DMS53 treated with DMSO at 0.1 percent for 48 hours (cell line): Measurements from ENCODE around the gene BTBD2.

ENCODE experiments used
- DNase-seq: peaks from one replicate; lab custom pipeline; 2025; ENCODE audit not compliant: unreplicated experiment; lab: John Stamatoyannopoulos, UW

BTBD2 gene

DNA sequence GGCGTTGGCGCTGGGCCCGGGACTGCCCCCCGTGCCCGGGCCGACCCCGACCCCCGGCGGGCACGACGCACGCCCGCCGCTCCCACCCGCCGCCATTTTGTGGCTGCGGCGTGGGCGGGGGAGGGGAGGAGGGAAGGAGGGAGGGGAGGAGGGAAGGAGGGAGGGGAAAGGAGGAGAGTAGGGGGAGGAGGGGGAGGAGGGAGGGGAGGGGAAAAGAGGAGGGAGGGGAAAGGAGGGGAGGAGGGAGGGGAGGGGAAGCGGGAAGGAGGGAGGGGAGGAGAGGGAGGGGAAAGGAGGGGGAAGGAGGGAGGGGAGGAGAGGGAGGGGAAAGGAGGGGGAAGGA is at the start of gene BTBD2:
TSS of gene BTBD2 (minus strand) at position 107 of the 343 bp plus-strand sequence. CDS start at position 96, 11 bp downstream.
- DNase-seq, result no peak

DNA sequence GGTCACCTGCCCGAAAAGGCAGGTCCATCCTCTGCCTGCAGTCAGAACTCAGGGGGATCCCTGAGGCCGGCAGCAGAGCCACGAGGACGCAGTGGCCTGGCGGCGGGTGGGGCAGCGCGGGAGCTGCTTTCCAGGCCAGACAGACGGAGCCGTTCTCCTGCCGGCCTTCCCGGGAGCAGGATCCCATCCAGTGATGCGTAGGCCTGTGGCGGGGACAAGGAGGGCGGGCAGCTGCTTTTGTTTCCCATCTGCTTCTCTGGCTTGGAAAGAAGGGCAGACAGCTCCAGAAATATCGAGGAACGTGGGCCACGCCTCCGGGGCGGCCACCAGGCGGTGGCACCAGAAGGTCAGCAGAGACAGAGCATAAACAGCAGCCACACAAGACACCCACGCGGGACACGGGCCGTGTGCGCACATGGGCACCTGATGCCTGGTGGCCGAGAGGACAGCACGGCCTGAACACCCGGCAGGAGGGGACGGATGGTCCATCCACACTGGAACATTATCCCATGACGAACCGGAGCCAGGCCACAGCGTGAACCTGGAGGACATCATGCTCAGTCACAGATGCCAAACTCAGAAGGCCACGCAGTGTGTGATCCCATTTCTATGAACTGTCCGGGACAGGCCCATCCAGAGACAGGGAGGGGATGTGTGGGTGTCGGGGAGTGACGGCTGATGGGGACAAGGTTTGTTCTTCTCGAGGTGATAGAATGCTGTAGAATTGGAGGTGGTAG is 49.4 kb upstream of the BTBD2 start:
- DNase-seq, result no peak

DNA sequence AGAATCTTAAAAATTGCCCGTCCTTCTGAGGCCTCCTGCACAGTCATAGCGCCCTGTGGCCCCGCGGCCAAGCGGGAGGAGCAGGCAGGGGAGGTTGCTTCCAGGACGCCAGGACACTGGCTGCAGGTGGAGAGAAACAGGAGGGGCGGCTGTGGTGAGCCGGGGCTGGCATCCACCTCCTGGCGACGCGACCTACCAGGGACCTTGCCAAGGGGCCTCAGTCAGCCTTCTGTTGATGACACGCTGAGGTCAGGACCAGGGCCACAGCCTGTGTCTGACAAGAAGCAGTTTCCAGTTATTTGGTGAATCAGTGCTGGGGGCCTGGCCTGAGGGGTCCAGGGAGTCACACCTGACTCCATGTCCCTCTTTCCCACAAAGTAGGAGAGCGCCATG is 48.9 kb upstream of the BTBD2 start:
- DNase-seq, result no peak

DNA sequence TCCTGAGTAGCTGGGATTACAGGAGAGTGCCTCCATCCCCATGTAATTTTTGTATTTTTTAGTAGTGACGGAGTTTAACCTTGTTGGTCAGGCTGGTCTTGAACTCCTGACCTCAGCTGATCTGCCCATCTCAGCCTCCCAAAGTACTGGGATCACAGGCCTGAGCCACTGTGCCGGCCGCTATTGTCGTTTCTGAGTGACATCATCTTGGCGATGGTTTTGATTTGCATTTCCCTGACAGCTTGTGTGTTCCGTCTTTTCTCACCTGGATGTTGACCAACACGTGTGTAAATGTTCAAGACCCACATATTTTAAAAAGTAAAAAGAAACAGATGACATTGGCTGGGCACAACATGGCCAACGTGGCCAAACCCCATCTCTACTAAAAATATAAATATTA is 48.3 kb upstream of the BTBD2 start:
- DNase-seq, result no peak

DNA sequence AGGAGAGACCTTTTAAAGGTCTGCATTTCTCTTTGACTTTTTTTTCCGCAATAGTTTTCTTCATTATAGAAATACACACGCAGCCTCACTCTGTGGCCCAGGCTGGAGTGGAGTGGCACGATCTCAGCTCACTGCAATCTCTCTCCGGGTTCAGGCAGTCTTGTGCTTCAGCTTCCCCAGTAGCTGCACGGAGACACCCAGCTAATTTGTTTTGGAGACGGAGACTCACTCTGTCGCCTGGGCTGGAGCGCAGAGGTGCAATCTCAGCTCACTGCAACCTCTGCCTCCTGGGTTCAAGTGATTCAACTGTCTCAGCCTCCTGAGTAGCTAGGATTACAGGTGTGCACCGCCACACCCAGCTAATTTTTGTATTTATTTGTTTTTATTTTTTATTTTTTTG is 47.3 kb upstream of the BTBD2 start:
- no peak for DNase-seq

DNA sequence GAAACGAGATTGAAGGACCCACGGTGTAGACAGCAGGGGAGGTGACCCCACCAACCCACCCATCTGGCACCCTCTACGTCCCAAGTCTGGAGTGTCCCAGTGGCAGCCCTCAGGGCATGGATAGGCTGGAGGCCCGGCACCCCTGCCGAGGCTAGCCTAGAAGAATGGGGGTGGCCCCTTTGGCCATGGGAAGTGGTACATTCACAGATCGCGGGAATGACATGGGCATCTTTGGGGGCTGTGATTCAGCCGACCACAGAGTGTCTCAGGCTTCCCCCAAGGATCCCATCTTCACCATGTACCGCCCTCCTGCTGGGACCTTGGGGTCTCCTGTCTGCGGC is 46.8 kb upstream of the BTBD2 start:
- DNase-seq, result no peak

DNA sequence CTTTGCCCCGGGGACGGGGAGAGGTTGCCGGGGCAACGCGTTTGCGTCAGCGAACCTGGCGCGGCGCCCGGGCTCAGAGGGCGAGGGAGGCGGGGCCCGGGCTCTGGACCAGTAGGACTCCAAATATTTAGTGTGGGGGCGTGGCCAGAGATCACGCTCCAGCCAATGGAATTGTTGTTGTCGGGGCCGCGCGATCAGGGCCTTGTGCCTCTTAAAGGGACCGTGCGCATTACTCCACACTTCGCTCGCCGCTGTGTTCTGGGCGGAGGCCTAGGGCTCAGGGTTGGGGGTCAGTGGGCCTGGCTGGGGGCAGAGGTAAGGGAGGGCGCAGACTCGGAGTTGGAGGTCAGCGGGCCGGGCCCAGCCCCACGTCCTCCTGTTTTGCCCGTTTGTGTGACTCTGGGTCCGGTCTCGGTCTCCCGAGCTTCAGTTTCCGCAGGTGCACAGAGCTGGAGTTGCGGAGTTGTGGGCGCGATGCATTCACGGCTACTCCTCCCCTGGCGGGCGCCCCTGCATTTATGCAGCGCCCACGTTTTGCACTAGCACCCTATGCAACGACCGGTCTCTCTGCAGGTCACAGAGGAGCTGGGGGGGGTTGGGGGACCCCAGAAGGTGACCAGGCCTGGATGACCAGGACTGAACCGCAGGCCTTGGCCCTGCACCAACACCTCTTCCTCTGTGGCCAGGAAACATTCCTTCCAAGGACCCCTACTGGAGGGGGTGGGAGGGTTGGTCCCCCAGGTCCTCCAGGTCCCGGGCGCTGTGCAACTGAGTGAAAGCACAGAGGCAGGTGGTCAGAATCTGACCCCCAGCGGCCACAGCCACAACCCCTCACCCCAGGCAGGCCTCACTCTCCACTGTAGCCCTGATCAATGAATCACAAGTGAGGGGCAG is 46.2 kb upstream of the BTBD2 start:
- peak; percentile 92 for DNase-seq

DNA sequence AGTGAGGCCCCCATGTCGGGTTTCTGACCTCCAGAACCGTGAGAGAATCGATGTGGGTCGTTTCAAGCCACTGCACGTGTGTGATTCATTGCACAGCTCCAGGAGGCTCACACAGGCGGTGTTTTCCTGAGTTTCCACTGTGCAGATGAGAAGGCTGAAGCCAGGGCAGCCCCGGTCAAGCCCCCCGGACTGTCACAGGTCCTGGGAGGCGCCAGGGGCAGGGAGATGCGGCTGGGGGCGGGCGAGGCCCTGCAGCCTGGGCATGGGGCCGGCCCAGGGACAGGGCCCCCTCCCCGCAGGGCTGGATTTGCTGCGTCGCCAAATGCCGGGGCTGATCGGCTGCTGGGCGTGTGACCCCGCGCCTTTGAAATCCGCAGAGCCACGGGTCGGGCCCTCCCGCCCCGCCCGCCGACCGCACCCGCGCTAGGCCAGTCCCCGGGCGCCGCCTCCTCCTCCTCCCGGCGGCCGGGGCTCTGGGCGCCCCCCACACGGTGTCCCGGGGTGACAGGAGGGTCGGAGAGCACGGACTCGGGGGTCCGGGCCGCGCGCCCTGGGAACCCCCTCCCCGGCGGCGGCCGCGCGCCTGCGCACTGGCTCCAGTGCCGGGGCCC is 45.5 kb upstream of the BTBD2 start:
- DNase-seq, result no peak

DNA sequence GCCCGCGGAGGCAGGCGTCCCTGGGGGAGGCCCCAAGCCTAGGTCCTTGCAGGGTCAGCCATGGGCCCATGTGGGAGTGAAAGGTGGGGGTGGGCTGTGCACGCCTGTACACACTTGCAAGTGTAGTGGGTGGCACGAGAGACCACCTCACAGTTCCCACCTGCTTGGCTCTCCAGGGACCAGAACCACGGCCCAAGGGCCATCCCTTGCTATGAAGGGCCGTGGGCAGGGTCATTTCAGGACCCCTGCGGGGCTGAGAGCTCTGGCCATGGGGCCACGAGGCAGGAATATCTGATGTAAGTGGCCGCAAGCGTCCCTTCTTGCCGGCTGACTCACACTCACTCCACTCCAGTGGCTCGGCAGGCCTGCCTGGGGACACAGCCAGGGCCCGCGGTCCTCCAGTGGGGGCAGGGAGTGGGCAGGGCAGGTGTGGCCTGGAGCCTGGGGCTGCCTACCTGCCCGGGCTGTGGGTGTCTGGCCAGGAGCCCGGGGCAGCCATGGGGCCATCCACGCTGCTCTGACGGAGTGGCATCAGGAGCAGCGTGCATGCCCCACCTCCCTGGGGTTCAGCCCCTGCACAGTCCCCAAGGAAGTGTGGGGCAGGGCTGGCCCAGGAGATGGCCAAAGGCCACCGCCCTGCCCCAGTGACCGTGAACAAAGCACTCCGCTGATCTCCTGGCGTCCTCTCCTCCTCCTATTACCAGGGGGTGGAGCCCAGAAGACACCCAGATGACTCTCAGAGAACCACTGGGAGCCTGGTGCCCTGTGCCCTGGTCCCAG is 44.1 kb upstream of the BTBD2 start:
- peak; percentile 84 for DNase-seq

DNA sequence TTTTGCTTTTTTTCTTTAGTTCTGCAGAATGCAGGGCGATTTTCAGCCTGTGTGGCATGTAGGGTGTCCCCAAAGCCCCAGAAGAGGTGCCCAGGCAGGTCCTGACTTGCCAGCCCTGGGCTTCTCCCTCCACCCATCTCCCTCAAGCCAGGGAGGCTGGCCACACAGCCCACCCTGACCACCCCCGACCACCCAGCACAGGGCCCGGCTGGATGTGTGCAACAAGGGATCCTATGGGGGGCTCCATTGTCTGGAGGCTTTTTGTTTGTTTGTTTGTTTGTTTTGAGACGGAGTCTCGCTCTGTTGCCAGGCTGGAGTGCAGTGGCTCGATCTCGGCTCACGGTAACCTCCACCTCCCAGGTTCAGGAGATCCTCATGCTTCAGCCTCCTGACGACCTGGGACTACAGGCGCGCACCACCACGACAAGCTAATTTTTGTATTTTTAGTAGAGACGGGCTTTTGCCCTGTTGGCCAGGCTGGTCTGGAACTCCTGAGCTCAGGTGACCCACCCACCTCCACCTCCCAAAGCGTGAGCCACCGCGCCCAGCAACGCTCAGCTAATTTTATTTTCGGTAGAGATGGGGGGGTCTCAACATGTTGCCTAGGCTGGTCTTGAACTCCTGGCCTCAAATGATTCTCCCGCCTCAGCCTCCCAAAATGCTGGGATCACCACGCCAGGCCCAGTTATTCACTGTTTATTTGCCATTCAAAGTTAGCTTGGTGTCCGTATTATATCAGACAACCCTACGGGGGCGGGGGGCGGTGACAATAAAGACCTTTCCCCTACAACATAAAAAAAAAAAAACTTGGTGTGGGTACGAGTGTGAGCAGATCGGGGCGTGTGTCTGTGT is 43.3 kb upstream of the BTBD2 start:
- DNase-seq, result no peak

DNA sequence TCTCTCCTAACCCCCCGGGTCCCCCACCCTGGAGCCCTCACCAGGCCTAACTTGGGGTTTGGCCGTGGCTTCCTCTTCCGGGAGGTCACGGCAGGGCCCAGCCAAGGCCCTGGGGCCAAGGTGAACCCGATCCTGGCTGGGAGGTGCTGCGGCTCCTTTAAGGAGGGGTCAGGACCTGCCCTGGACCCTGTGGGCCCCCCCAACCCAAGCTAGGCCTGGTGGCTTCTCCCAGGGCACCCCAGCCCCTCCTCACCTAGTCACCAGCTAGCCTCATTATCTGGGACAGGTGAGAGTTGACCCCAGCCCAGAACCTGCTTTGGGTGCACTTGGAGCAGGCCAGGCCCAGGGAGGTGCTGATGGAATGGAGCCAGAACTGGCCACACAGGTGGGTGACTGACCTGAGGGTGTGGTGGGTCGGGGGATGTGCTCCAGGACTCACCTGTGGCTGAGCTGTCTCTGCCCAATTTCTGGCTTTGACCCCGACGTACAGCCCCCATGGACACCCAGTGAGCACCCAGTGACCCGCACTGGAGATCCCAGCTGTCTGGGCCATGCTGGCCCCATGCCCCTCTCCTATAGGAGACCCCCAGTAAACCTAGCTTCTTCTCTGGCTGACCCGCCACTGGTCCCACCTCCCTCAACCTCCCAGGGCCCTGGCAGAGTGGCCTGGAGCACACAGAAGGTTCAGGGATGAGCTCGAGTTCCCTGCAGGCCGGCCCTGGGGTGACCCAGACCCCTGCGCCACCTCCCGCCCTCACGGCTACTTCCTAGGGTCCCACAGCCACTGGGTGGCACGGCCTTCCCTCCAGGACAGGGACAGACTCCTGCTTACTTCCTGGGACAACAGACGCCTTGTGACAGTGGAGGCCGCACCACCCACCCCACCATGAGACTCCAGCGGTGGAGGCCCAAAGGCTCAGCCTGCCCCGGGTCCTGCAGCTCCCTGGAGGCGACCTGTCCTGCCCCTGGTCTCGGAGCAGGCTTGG is 42.3 kb upstream of the BTBD2 start:
- DNase-seq, result no peak

DNA sequence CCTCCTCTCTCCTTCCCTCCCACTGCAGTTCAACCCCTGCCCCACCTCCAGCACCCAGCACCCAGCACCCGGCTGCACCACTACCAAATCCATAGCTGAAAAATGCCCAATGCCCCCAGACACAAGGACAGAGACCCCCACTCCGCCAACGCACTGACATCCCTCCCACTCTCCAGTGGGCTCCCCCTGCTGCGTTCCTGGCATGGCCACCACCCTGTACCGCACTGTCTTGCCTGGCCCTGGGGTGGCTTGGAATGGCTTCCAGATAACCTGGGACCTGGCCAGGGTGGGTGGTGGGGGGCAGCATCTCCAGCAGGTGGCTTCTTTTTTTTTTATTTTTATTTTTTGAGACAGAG is 41.3 kb upstream of the BTBD2 start:
- no peak for DNase-seq

DNA sequence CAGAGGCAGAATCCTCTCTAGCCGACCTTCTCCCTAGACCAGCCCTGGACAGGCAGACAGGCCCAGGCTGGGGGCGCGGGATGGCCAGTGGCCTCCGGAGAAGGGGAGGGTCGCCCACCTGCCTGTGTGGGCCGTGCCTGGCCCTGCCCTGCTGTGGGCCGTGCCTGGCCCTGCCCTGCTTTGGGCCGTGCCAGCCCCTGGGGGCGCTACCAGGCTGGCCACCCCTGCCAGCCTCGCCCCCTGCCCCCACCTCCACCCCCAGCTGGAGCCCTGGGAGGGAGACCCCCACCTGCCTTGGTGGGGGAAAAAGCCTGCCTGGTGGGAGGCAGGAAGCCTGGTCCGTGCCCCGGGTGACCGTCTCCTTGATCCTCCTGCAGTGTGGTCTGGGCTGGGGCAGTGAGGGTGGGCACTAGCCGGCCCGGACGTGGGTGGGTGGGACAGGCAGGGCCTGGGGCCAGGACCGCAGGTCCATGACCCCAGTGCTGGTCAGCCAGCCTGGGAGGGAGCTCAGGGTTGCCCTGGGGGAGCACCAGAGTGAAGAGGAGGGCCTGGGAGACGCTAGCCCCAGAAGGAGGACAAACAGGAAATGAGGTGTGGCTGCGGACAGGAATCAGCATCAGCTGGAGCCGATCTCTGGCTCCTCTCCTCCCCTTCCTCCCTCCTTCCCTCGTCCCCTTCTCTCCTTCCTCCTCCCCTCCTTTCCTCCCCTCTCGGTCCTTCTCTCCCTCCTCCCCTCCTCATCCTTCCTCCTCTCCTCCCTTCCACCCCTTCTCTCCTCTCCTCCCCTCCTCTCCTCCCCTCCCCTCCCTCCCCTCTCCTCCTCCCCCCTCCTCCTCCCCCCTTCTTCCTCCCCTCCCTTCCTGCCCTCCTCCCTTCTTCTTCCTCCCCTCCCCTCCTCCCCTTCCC is 40.7 kb upstream of the BTBD2 start:
- peak; percentile 45 for DNase-seq

DNA sequence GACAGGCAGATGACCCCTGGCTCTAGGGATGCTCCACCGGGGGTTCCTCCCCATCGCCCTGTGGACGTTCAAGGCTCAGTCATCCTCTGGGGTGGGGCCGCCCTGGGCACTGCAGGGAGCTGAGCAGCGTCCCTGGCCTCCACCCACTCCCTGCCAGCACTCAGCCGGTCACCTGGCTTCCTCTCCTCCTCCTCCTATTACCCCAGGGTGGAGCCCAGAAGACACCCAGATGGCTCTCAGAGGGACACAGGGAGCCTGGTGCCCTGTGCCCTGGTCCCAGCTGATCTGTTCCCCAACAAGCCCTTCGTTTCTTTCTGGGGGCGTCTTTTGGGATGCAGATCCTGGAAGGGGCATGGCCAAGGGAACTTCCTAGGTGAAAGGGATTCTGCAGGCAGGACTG is 39.2 kb upstream of the BTBD2 start:
- DNase-seq, result no peak

DNA sequence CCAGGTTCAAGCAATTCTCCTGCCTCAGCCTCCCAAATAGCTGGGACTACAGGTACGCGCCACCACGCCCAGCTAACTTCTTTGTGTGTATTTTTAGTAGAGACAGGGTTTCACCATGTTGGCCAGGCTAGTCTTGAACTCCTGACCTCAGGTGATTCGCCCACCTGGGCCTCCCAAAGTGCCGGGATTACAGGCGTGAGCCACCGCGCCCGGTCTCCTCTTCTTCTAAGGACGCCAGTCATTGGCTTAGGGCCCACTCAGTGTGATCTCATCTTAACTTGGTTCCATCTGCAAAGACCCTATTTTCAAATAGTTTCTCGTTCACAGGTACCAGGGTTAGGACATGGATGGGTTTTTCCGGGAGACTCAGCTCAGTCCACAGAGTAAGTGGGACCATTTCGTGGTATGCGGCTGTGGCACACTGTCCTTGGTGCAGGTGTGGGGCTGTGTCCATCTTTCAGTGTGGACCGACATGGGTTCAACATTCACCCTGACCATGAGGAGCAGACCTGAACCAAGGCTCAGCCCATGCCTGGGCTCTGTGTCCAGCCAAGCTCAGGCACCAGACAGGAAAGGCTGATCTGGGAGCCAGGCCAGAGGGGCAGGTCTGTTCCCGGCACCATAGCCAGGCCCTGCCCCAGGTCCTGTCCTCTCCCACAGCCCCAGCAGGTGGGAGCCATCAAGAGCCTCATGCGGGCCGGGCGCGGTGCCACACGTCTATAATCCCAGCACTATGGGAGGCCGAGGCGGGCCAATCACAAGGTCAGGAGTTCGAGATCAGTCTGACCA is 38.3 kb upstream of the BTBD2 start:
- DNase-seq, result no peak

DNA sequence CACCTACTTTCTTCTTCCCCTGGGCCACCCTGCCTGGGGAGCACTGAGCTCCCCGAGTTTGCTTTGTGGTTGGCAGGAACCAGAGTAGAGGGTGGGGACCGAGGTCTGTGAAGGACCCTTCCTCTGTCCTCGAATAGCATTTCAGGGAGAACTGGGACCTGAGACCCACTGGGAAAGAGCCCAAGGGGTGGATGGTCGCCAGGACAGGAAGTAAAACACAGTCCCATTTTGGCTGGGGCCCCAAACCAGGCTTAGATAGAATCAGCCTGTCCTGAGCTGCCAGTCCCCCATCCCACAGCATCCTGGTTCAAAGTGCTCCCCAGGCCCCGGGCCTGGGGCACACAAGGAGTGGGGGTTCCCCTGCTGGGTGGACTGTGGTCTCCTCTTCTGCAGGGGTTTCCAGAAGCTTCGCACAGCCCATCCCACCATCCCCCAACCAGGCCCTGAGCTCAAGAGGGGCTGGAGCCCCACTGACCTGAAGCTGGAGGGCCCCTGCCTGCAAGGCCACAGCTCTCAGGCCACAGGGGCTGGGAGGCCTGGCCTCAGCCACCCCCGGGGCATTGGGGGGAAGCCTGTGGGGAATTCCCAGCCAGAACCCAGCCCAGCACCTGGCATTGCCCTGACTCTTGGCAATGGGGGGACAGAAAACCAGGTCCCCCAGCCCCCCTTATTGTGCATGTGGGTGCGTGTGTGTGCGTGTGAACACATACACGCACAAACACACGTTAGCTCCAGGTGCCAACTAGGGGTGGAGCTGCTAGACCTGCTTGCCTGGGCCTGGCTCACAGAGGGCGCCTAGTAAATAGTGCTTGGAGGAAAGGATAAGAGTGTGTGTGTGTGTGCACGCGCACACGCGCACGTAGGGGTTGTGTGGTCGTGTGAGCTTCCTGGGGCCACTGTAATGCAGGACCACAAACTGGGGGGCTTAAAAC is 36.5 kb upstream of the BTBD2 start:
- DNase-seq, result no peak
